Mesenchymal stem cell (in vitro differentiated cells and primary cell): Measurements from ENCODE around the gene TRIM44.

ENCODE experiments used
- DNase-seq: peaks from one replicate; pipeline ENCODE4 v3.0.0-alpha.2; 2013
- H2AFZ ChIP-seq: one replicate; pipeline ENCODE4 v1.6.1; 2013; ENCODE audit warnings: low read depth, mild to moderate bottlenecking, control low read depth, inconsistent platforms, low read length, moderate library complexity
- H2AK5ac ChIP-seq: 2 replicates; pipeline ENCODE4 v1.6.1; 2013; ENCODE audit warnings: low read length, moderate library complexity, mild to moderate bottlenecking, inconsistent platforms; ENCODE audit not compliant: severe bottlenecking
- H2BK120ac ChIP-seq: one replicate; pipeline ENCODE4 v1.6.1; 2013; ENCODE audit warnings: low read depth, mild to moderate bottlenecking, inconsistent platforms, low read length, moderate library complexity
- H2BK12ac ChIP-seq, 2 experiments: one replicate each; pipeline ENCODE4 v1.6.1; 2013; ENCODE audit warnings: inconsistent platforms in 2 of 2, low read length in 2 of 2, mild to moderate bottlenecking in 2 of 2, moderate library complexity in 2 of 2, control low read depth in 1 of 2
- H2BK15ac ChIP-seq: one replicate; pipeline ENCODE4 v1.6.1; 2013; ENCODE audit warnings: mild to moderate bottlenecking, low read depth, inconsistent platforms; ENCODE audit not compliant: poor library complexity, severe bottlenecking
- H2BK5ac ChIP-seq: 2 replicates; pipeline ENCODE4 v1.6.1; 2013; ENCODE audit warnings: low read depth, mild to moderate bottlenecking, low read length, control low read depth, inconsistent platforms; ENCODE audit not compliant: poor library complexity, severe bottlenecking
- H3K14ac ChIP-seq, 2 experiments: one replicate each; pipeline ENCODE4 v1.6.1; 2013; ENCODE audit warnings: inconsistent platforms in 2 of 2, low read length in 2 of 2, control low read depth in 1 of 2, mild to moderate bottlenecking in 1 of 2, moderate library complexity in 1 of 2
- H3K18ac ChIP-seq, 2 experiments: one replicate each; pipeline ENCODE4 v1.6.1; 2013; ENCODE audit warnings: inconsistent platforms in 2 of 2, low read length in 2 of 2, control low read depth in 1 of 2, low read depth in 1 of 2, mild to moderate bottlenecking in 1 of 2
- H3K23ac ChIP-seq, 2 experiments: one replicate each; pipeline ENCODE4 v1.6.1; 2013; ENCODE audit warnings: inconsistent platforms in 2 of 2, low read length in 2 of 2, mild to moderate bottlenecking in 2 of 2, moderate library complexity in 2 of 2, control low read depth in 1 of 2
- H3K27ac ChIP-seq: 2 replicates; pipeline ENCODE4 v1.5.1; 2013; ENCODE audit warnings: mild to moderate bottlenecking, moderate library complexity, low read length, control low read depth, inconsistent platforms; ENCODE audit not compliant: poor library complexity, severe bottlenecking
- H3K27me3 ChIP-seq, 2 experiments: 2 replicates each; pipeline versions ENCODE4 v1.6.1 to v1.7.0; 2013; ENCODE audit warnings: low read length in 2 of 2, mild to moderate bottlenecking in 2 of 2, moderate library complexity in 2 of 2, control low read depth in 1 of 2, inconsistent platforms in 1 of 2; ENCODE audit not compliant: control insufficient read depth in 1 of 2, insufficient read depth in 1 of 2
- H3K36me3 ChIP-seq, 2 experiments: 2 replicates each; pipeline versions ENCODE4 v1.6.1 to v1.7.0; 2013; ENCODE audit warnings: low read length in 2 of 2, control low read depth in 1 of 2, inconsistent platforms in 1 of 2, low read depth in 1 of 2, mild to moderate bottlenecking in 1 of 2; ENCODE audit not compliant: insufficient read depth in 2 of 2, control insufficient read depth in 1 of 2
- H3K4ac ChIP-seq, 2 experiments: one replicate each; pipeline ENCODE4 v1.6.1; 2013; ENCODE audit warnings: inconsistent platforms in 2 of 2, low read length in 2 of 2, mild to moderate bottlenecking in 2 of 2, moderate library complexity in 2 of 2, control low read depth in 1 of 2, low read depth in 1 of 2
- H3K4me1 ChIP-seq: 2 replicates; pipeline ENCODE4 v1.6.1; 2013; ENCODE audit warnings: low read depth, low read length, control low read depth; ENCODE audit not compliant: control insufficient read depth, insufficient read depth
- H3K4me2 ChIP-seq: 2 replicates; pipeline ENCODE4 v1.6.1; 2013; ENCODE audit warnings: low read length, mild to moderate bottlenecking, inconsistent platforms; ENCODE audit not compliant: poor library complexity, severe bottlenecking
- H3K4me3 ChIP-seq, 2 experiments: 2 replicates each; pipeline versions ENCODE4 v1.5.1 to v1.7.0; 2013; ENCODE audit warnings: low read length in 2 of 2, mild to moderate bottlenecking in 2 of 2, control low read depth in 1 of 2, low read depth in 1 of 2; ENCODE audit not compliant: insufficient read depth in 1 of 2
- H3K79me1 ChIP-seq: replicated peaks from 2 replicates; pipeline ENCODE4 v1.6.1; 2013; ENCODE audit warnings: mild to moderate bottlenecking, control low read depth, low read length, inconsistent platforms; ENCODE audit not compliant: poor library complexity, severe bottlenecking
- H3K9ac ChIP-seq: 2 replicates; pipeline ENCODE4 v1.7.0; 2013; ENCODE audit warnings: mild to moderate bottlenecking, low read length, moderate library complexity
- H3K9me3 ChIP-seq: 2 replicates; pipeline ENCODE4 v1.7.0; 2013; ENCODE audit warnings: mild to moderate bottlenecking, low read length; ENCODE audit not compliant: control insufficient read depth
- H4K8ac ChIP-seq: one replicate; pipeline ENCODE4 v1.6.1; 2013; ENCODE audit warnings: inconsistent platforms, mild to moderate bottlenecking, low read length, moderate library complexity
- H4K91ac ChIP-seq: one replicate; pipeline ENCODE4 v1.6.1; 2013; ENCODE audit warnings: mild to moderate bottlenecking, low read length, inconsistent platforms
- WGBS: methylation state at CpG from one replicate; pipeline ENCODE4 v1.1.7; 2013; ENCODE audit warnings: mixed read lengths; 5-methylcytosine and 5-hydroxymethylcytosine counted together

TRIM44 gene

DNA sequence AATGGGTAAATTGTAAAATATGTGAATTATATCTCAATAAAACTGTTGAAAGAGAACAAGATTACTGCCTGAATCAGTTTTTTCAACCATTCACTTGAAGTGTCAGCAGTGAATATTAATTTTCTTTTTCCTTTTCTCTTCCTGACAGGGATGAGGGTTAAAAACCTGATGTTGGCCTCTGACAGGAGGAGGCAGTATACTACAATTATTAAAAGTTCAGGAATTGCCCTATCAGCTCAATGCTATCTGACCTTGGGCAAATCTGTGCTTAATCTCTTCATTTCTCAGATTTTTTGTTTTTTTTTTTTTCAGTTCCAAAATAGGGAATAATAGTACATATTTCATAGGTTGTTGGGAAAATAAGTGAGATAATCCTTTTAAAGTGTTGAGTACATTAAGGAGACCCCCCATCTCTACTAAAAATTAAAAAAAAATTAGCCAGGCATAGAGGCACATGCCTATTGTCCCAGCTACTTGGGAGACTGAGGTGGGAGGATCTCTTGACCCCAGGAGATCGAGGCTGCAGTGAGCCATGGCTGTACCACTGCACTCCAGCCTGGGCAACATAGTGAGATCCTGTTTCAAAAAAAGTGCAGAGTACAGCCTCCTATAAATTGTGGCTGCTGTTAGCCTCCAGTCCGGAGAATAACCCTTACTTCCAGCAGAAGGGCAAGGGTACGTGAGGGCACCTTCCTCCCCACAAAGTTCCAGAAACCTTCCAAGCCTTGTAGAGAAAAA, 48.8 kb downstream of the TRIM44 start:
- Histone ChIP-seq H3K36me3 (no peaks in the 10 kb centered on the region), H3K27me3 (no peaks in the 10 kb centered on the region), H2BK12ac (no peak overlapping the region), H3K27ac (no peak overlapping the region), H3K4me2 (no peak overlapping the region), H3K9me3 (no peaks in the 10 kb centered on the region), H3K4me1 (no peaks in the 10 kb centered on the region), H2BK5ac (no peak overlapping the region), H3K4me3 (no peak overlapping the region), H3K18ac (no peak overlapping the region), H2AK5ac (no peak overlapping the region), H2AFZ (no peak overlapping the region), H3K79me1 (peaks cover 22% of the 10 kb centered on the region), H2BK15ac (no peak overlapping the region), H2BK120ac (no peak overlapping the region), H4K91ac (no peak overlapping the region), H3K9ac (no peak overlapping the region), H3K4ac (no peak overlapping the region), H3K14ac (no peak overlapping the region), H4K8ac (no peak overlapping the region), H3K23ac (no peak overlapping the region)
- DNase-seq: no peak
- WGBS: 87% methylated on average over 2 of the region's 3 CpGs

DNA sequence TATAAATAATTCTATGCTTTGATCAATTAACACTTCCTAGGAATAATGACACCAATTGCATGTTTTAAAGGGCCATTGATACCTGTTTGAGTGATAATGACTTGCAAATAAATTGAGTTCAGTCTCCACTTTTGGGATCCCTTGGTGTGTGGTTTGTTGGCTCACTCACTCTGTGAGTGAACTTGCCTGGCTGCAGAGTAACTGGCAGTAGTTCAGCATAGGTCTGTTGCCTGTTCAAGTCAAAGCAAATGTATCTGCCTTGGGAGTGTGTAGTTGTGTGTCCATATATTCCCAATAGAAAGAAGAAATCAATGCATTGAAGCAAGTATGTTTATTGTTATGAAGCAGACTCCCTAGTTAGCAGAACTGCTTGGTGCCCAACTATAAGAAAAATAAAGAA, 49.3 kb downstream of the TRIM44 start:
- Histone ChIP-seq H2BK5ac (no peak overlapping the region), H3K79me1 (peaks cover 22% of the 10 kb centered on the region), H2AFZ (no peak overlapping the region), H3K23ac (no peak overlapping the region), H3K4me1 (no peaks in the 10 kb centered on the region), H3K14ac (no peak overlapping the region), H3K27me3 (no peaks in the 10 kb centered on the region), H3K4me3 (no peak overlapping the region), H2BK120ac (no peak overlapping the region), H3K4ac (no peak overlapping the region), H3K9ac (no peak overlapping the region), H2AK5ac (no peak overlapping the region), H3K9me3 (no peaks in the 10 kb centered on the region), H2BK15ac (no peak overlapping the region), H4K91ac (no peak overlapping the region), H3K27ac (no peak overlapping the region), H3K4me2 (no peak overlapping the region), H2BK12ac (no peak overlapping the region), H3K18ac (no peak overlapping the region), H3K36me3 (no peaks in the 10 kb centered on the region), H4K8ac (no peak overlapping the region)
- DNase-seq: no peak

DNA sequence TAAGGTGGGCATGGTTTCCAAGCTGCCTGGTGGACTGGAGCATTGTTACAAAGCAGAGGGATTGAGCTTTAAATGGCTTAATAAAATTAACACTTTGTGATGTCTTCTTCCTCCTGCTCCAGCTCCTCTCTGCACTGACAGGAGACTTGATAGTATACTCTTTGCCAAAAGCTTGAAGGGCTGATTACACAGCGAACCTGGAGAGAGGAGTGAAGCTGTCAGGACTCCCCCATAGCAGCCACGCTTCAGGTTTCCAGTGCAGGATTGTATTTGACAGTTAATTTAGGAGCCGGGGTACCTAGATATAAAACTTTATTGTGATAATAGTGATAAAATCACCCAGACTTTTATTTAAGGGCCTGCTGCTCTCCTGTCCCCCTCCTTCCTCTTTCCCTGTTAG, 50.0 kb downstream of the TRIM44 start:
- DNase-seq: no peak
- Histone ChIP-seq H2BK5ac (no peak overlapping the region), H3K4me2 (no peak overlapping the region), H3K23ac (no peak overlapping the region), H2BK120ac (no peak overlapping the region), H3K27ac (no peak overlapping the region), H3K9ac (no peak overlapping the region), H3K14ac (no peak overlapping the region), H2BK12ac (no peak overlapping the region), H3K9me3 (no peaks in the 10 kb centered on the region), H2AFZ (no peak overlapping the region), H4K8ac (no peak overlapping the region), H3K79me1 (peaks cover 28% of the 10 kb centered on the region), H3K4ac (no peak overlapping the region), H2AK5ac (no peak overlapping the region), H4K91ac (no peak overlapping the region), H3K36me3 (no peaks in the 10 kb centered on the region), H2BK15ac (no peak overlapping the region), H3K18ac (no peak overlapping the region), H3K4me1 (no peaks in the 10 kb centered on the region), H3K4me3 (no peak overlapping the region), H3K27me3 (no peaks in the 10 kb centered on the region)
- 94% methylated on average over 2 of the region's 3 CpGs for WGBS

DNA sequence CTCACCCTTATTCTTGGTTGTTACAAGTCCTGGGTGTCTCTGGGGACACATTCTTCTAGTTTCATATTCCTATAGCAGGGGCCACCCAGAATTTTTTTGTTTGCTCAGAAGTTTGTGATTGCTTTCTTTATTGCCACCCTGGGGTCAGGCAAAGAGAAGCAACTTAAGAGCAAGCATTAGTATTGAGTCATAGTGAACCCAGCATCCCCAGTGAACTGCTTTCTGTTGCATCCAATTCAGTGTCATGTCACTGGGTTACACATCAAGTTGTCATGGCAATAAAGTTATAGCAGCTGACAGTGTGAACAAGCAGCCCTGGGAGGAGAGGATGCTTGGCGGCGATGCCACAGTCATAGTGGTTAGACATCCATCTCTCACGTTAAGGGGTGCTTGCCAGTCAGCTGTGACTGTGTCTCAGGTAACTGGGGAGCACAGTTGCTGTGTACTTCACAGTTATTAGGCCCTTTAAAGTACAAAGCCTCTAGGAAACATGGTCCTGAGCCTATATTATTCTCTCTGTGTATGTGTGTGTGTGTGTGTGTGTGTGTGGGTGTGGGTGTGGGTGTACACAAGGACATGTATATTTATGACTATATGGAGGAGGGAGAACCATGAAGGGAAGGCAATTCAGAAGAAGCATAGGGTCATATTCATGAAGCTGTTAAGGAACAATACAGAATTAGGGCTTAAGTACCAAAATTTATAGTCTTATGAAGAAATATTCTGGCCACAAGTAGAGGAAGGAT, 52.5 kb downstream of the TRIM44 start:
- DNase-seq: peak; percentile 62
- H3K18ac ChIP-seq: no peak overlapping the region
- WGBS: 96% methylated on average over 3 of the region's 3 CpGs
- no peak overlapping the region for H2AFZ ChIP-seq
- no peaks in the 10 kb centered on the region for H3K9me3 ChIP-seq
- H2AK5ac ChIP-seq: no peak overlapping the region
- no peak overlapping the region for H3K23ac ChIP-seq
- no peak overlapping the region for H2BK12ac ChIP-seq
- no peak overlapping the region for H4K8ac ChIP-seq
- no peak overlapping the region for H3K14ac ChIP-seq
- H2BK120ac ChIP-seq: no peak overlapping the region
- H3K27me3 ChIP-seq: no peaks in the 10 kb centered on the region
- H3K36me3 ChIP-seq: no peaks in the 10 kb centered on the region
- H3K4me3 ChIP-seq: no peak overlapping the region
- H3K4me1 ChIP-seq: no peaks in the 10 kb centered on the region
- H3K9ac ChIP-seq: no peak overlapping the region
- H3K4ac ChIP-seq: no peak overlapping the region
- H3K27ac ChIP-seq: no peak overlapping the region
- no peak overlapping the region for H3K4me2 ChIP-seq
- H4K91ac ChIP-seq: no peak overlapping the region
- no peak overlapping the region for H2BK15ac ChIP-seq
- H2BK5ac ChIP-seq: no peak overlapping the region
- H3K79me1 ChIP-seq: peaks cover 24% of the 10 kb centered on the region
